GM12878 (cell line): ENCODE data around the gene MRPL41. TPM values are rescaled to one million over a fixed set of nuclear protein-coding genes. Genes with fewer than 3 reads are reported as not detected.

ENCODE experiments used
- ATF2 ChIP-seq: IDR thresholded peaks from 2 replicates; pipeline ENCODE4 v1.6.1; 2012; ENCODE audit warnings: low read length, inconsistent platforms
- BACH1 ChIP-seq: fragments of 450-650 bp; IDR thresholded peaks from 2 replicates; pipeline ENCODE4 v1.6.1; 2017; ENCODE audit warnings: mild to moderate bottlenecking, borderline replicate concordance
- CBX5 ChIP-seq: sonication (generic); IDR thresholded peaks from 2 replicates; pipeline ENCODE4 v1.6.1; 2016; ENCODE audit warnings: low read depth, moderate library complexity, mild to moderate bottlenecking, inconsistent platforms
- CTCF ChIP-seq, 3 experiments: IDR thresholded peaks in 2 of 3; conservative IDR thresholded peaks in 1 of 3; 2 replicates each; pipeline ENCODE4 v1.5.1; 2011; ENCODE audit warnings: low read depth in 3 of 3, low read length in 3 of 3, mild to moderate bottlenecking in 3 of 3, control low read depth in 2 of 3, moderate library complexity in 2 of 3, inconsistent platforms in 1 of 3, mixed read lengths in 1 of 3; ENCODE audit not compliant: control insufficient read depth in 2 of 3, insufficient read depth in 1 of 3; ENCODE audit errors: extremely low read depth in 1 of 3
- EED ChIP-seq: sonication (generic); IDR thresholded peaks from 2 replicates; pipeline ENCODE4 v1.6.1; 2016; ENCODE audit warnings: antibody characterized with exemption, low read depth
- JUNB ChIP-seq: IDR thresholded peaks from 2 replicates; pipeline ENCODE4 v1.6.1; 2016; ENCODE audit warnings: antibody characterized with exemption, mild to moderate bottlenecking
- JUND ChIP-seq: IDR thresholded peaks from 2 replicates; pipeline ENCODE4 v1.6.1; 2012; ENCODE audit warnings: low read depth, mild to moderate bottlenecking, low read length, improper control_type of control experiment, moderate library complexity
- MTA2 ChIP-seq: fragments of 450-650 bp; IDR thresholded peaks from 2 replicates; pipeline ENCODE4 v1.6.1; 2016; ENCODE audit warnings: low read depth, mild to moderate bottlenecking, moderate library complexity
- MTA3 ChIP-seq: IDR thresholded peaks from 2 replicates; pipeline ENCODE4 v1.6.1; 2012; ENCODE audit warnings: low read length, inconsistent platforms, borderline replicate concordance
- MXI1 ChIP-seq: fragments of 150-350 bp; IDR thresholded peaks from 2 replicates; pipeline ENCODE4 v1.6.1; 2011; ENCODE audit warnings: low read depth, mild to moderate bottlenecking, inconsistent platforms, low read length, improper control_type of control experiment
- PAX5 ChIP-seq: IDR thresholded peaks from 2 replicates; pipeline ENCODE4 v1.6.1; 2011; ENCODE audit warnings: low read depth, low read length, borderline replicate concordance
- PKNOX1 ChIP-seq: fragments of 450-650 bp; IDR thresholded peaks from 2 replicates; pipeline ENCODE4 v1.6.1; 2016; ENCODE audit warnings: mild to moderate bottlenecking
- RBBP5 ChIP-seq: fragments of 200-600 bp; sonication (generic); conservative IDR thresholded peaks from 2 replicates; pipeline ENCODE4 v1.6.1; 2016
- RUNX3 ChIP-seq: IDR thresholded peaks from 2 replicates; pipeline ENCODE4 v1.6.1; 2012; ENCODE audit warnings: low read length, inconsistent platforms
- SKIL ChIP-seq: fragments of 450-650 bp; IDR thresholded peaks from 2 replicates; pipeline ENCODE4 v1.6.1; 2017; ENCODE audit warnings: mild to moderate bottlenecking, low read depth, inconsistent platforms; ENCODE audit not compliant: poor library complexity, severe bottlenecking
- SMAD1 ChIP-seq: fragments of 450-650 bp; IDR thresholded peaks from 2 replicates; pipeline ENCODE4 v1.6.1; 2018; ENCODE audit warnings: mild to moderate bottlenecking, low read depth; ENCODE audit not compliant: partially characterized antibody
- SMC3 ChIP-seq: IDR thresholded peaks from 2 replicates; pipeline ENCODE4 v1.6.1; 2011; ENCODE audit warnings: low read length, improper control_type of control experiment, borderline replicate concordance
- SPI1 ChIP-seq: IDR thresholded peaks from 2 replicates; pipeline ENCODE4 v1.6.1; 2011; ENCODE audit warnings: low read depth, mild to moderate bottlenecking, low read length, moderate library complexity, borderline replicate concordance; ENCODE audit not compliant: insufficient read depth
- TBL1XR1 ChIP-seq: IDR thresholded peaks from 2 replicates; pipeline ENCODE4 v1.6.1; 2012; ENCODE audit warnings: low read depth, low read length, improper control_type of control experiment
- USF1 ChIP-seq: IDR thresholded peaks from 2 replicates; pipeline ENCODE4 v1.6.1; 2011; ENCODE audit warnings: borderline replicate concordance, low read depth, mild to moderate bottlenecking, moderate library complexity, mixed read lengths, low read length; ENCODE audit not compliant: insufficient read depth; ENCODE audit errors: extremely low read length
- YBX1 ChIP-seq: fragments of 450-650 bp; IDR thresholded peaks from 2 replicates; pipeline ENCODE4 v1.6.1; 2016; ENCODE audit warnings: antibody characterized with exemption
- ZNF217 ChIP-seq: fragments of 450-650 bp; IDR thresholded peaks from 2 replicates; pipeline ENCODE4 v1.6.1; 2017; ENCODE audit warnings: antibody characterized with exemption, mild to moderate bottlenecking
- polyA plus RNA-seq, 11 experiments: library from polyadenylated mRNA; depleted of rRNA in 4 of 11; unstranded in 6 of 11; stranded (reverse) in 5 of 11; fragments of >200 nt; fragmentation: Nextera tagmentation in 4 of 11; fragmentation: Illumina TruSeq in 1 of 11; extraction: Ambion mirVana in 4 of 11; extraction: Trizol in 1 of 11; gene quantifications; 1 replicate in 1 of 11; 2 replicates in 10 of 11; pipeline versions ENCODE4 v1.2.1 to v1.2.3, GENCODE V29; 2011 to 2016; ENCODE audit warnings: inconsistent platforms in 2 of 11, missing spikeins in 2 of 11, low read depth in 1 of 11
- total RNA-seq, 4 experiments: library from RNA; depleted of rRNA in 3 of 4; stranded (reverse); fragments of >200 nt in 3 of 4; fragmentation: Illumina TruSeq in 1 of 4; extraction: Trizol in 1 of 4; gene quantifications; 2 replicates each; pipeline versions ENCODE4 v1.2.1 to v1.2.3, GENCODE V29; 2013 to 2021

Gene MRPL41
- total and polyA plus RNA-seq, 10 of the 15 experiments (the other 5 are each of a cell fraction or from before 2014, with no cell fraction given): 1.3 to 116 (median 40.1) TPM

GRCh38 chr9:137575716-137576411 lies 24.2 kb downstream of the MRPL41 start (continued):
- TF ChIP-seq ATF2 (no peak), SKIL (no peak), SMAD1 (no peak), JUNB (no peak), CBX5 (no peak), MTA3 (no peak), BACH1 (0 out of 2 replicates have a peak, but pooled peaks have one; percentile 8), ZNF217 (no peak), PAX5 (peak; percentile 85), RUNX3 (peak; percentile 69; the same call in 1 of the 2 replicates), SPI1 (no peak), MXI1 (peak; percentile 42; the same call in 1 of the 2 replicates), YBX1 (no peak), TBL1XR1 (no peak), EED (0 out of 2 replicates have a peak, but pooled peaks have one; percentile 16), USF1 (no peak), SMC3 (peak; percentile 12; the same call in 1 of the 2 replicates), PKNOX1 (peak; percentile 52; the same call in 1 of the 2 replicates), JUND (no peak), RBBP5 (no peak), CTCF (IDR thresholded peaks at IDR 0.05 in 2 of 3, conservative IDR thresholded peaks at IDR 0.05 in 1 of 3; ENCODE audit: control insufficient read depth in 2 of 3, extremely low read depth in 1 of 3, insufficient read depth in 1 of 3, low read depth in 3 of 3, low read length in 3 of 3) (peak; percentile 18 to 53 (median 38); a peak in 4 of 6 replicates), MTA2 (no peak)
